GM13977 (cell line): ENCODE data around the gene RASL11B.

ENCODE experiments used
- DNase-seq: peaks from one replicate; pipeline ENCODE4 v3.0.0; 2012; ENCODE audit warnings: low spot score
- CTCF ChIP-seq: IDR thresholded peaks from 2 replicates; pipeline ENCODE4 v1.5.1; 2012; ENCODE audit warnings: mild to moderate bottlenecking, control low read depth; ENCODE audit not compliant: insufficient read depth; ENCODE audit errors: extremely low read depth, missing control alignments
- in situ Hi-C: fragments of 300-500 bp; cut with MboI; formaldehyde crosslinking; loops from one replicate; pipeline ENCODE4 v1.12.0; 2022; ENCODE audit warnings: low sequenced_read_pairs, low pct_unique_long_range_greater_than_20kb, mixed read lengths, inconsistent platforms; ENCODE audit not compliant: unreplicated experiment

The RASL11B gene

DNA sequence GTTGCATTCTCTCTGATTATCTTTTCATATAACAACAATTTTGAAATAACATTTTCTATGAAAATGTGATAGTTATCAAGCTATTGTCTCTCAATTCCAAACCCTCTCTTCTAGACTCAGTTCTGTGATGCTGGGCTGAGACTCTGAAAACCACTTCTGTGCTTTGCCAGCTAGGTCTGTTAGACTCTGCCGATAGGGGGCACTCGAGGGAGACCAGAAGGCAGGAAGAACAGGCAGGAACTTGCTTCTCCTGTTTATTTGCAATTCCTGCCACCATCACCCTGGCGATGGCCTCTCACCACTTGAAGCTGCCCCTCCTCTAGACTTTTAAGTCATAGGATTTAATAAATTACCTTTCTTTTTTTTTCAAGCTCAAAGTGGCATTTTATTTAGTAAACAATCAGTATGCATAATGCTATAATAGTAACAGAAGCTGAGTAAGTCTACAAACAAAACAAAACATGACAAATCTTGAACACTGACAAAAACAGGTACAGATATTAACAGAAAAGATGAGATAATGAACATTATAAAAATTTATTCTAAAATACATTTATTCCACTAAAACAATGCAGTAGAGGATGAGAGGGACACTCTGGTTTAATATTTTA is 49.7 kb downstream of the RASL11B start:
- TF ChIP-seq CTCF, result peak; percentile 83
- peak; percentile 53 for DNase-seq
- in situ Hi-C loops, result no loop called here

DNA sequence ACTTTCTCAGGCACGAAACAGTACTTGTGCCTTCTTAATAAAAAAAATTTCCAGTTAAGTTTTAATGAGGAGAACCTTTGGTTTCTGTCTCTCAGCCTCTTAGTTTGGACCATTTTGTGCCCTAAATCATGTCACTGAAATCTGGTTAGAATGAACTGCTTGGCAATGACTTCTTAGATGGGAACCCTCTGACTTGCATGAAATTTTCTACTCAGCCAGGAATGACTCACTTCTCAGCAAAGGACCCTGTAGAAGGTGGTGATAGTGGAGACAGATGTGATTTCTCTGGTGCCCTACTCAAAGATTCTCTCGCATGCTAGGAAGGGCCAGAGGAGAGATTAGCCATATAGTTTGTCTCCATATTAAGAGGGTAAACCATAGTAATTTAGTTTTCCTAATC is 50.5 kb downstream of the RASL11B start:
- no peak for TF ChIP-seq CTCF
- no peak for DNase-seq
- in situ Hi-C loops, result no loop called here

- no peak for DNase-seq
- no peak for TF ChIP-seq CTCF
- in situ Hi-C loops, result no loop called here
These were observed 52.0 kb downstream of the RASL11B start for GRCh38 chr4:52914051-52914605.

DNA sequence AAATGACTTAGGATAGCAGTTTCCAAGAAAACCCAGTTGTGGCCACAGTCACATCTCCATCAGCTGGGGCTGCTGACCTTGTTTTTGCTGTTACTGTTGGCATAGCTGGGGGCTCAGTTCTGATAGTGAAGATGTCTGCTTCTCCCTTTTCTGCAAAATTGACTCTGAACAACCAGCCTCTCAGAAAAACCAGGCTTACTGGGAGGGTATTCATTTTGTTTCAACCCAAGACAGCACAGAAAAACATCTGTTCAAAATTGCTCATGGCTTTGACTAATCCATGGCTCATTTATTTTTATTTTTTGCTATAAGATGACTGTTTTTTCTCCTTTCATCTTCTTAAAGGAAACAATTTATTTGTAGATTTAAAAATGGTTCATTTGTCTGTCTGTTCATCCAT is 53.1 kb downstream of the RASL11B start:
- in situ Hi-C loops, result no loop called here
- TF ChIP-seq CTCF, result no peak
- DNase-seq, result no peak

GRCh38 chr4:52915730-52916300 is 53.7 kb downstream of the RASL11B start:
- no peak for DNase-seq
- in situ Hi-C loops, result no loop called here
- TF ChIP-seq CTCF, result no peak
